Activated T-cell treated with anti-CD3 and anti-CD28 coated beads for 48 hours (primary cell): ENCODE data around the gene CDC37L1.

Experiments
- DNase-seq: peaks from one replicate; pipeline ENCODE4 v3.0.0-alpha.2; 2020; ENCODE audit warnings: low read depth

Gene CDC37L1

DNA sequence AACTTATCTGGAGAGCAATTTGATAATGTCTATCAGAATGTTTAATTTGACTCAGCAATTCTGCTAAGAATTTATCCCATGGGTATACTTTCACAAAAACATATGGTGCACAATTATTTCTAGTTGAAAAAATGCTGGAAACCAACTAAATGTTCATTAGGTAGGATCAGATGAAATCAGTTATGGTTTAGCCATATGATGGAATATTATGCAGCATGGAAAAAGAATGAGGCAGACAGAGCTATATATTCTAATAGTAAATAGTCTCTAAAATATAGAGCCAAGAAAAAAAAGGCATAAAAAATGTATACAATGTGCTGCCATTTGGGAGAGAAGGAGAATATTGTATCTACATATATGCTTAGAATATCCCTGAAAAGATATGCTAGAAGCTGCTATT, 9.5 kb upstream of the CDC37L1 start:
- no peak for DNase-seq

DNA sequence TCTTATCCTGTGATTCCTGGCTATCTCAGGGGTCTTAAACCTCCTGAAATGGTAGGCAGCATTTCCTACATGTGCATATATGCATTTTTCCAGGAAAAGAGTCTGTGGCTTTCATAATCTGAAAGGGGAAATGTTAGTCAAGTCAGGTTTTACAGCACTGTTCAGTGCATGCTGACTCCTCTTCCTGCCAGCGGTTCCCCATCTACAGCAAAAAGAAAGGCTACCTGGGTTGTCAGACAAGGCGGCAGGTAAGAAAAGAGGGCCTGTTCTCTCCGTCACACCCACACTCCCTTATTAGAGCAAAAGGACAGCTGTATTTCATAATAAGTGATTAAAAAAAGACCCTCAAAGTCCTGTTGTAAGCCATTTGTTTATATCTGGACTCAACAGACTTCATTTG, 8.8 kb upstream of the CDC37L1 start:
- DNase-seq, result no peak

DNA sequence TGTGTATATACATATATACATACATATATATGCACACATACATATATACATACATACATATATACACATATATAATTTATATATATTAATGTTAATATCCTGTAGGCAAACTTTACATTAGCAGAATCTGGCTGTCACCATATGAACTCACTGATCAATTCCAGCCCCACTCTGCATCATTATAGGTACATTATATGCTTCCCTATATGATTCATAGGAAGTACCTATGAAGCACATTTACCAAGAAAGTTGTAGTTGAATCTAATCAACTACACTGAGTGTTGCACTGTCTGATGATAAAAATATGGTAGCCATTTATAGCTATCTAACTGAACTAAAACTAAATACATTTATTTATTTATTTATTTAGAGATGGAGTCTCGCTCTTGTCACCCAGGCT, 7.6 kb upstream of the CDC37L1 start:
- no peak for DNase-seq

DNA sequence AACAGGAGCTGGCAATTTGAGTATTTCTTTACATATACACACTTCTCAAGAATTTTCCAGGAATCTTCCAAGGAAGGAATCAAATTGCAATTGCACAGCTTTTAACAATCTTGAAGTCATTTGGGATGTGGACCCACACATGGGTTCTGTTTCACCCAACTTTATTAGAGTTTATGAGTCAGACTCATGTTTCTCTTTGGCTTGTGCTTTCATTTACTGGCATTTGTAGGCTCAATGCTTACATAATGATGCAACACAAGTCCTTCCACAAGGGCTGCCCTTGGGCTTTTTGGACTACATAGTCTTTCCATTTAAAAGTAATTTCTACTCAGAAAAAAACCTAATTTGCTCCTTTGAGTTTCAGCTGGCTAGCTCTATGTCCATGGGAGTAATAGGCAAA, 4.6 kb upstream of the CDC37L1 start:
- no peak for DNase-seq

DNA sequence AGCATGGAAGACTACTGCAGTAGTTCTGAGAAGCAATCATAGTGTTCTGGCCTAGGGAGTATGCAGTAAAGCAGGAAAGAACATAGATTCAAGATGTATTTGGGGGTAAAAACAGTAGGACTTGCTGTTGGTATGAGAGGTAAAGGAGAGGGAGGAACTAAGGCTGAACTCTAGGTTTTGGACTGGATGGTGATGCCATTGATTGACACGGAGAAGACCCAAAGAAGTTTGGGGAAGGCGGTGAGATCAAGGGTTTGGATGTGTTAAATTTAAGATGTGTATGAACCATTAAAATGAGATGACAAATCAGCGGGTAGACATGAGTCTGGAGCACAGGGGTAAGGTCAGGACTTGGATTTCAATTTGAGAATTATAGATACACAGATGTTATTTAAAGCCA, 2.0 kb upstream of the CDC37L1 start:
- no peak for DNase-seq

DNA sequence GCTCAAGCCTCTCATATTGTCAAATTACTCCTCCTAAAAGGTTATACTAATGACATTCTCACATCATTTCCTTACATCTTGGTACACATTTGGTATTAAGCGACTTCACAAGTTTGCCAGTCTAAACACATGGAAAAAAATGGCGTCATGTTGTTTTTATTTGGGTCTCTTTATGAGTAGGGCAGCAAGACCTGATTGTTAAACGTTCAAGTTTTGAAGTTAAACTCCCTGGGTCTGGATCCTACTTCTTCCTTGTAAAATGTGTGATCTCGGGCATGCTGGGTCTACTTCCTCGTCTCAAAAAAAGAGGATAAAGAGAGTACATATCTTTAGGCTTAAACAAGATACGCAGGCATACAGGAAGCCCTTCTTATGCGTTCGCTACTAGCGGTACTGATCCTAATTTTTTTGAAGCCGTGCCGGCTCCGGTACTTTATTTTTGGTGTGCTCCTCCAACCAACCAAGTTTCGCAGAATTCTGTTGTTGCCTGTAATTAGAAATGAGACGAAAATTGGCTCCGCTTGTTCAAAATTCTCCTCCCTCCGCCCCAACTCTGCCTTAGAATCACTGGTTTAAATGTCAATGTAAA, 596 bp upstream of the CDC37L1 start:
- DNase-seq, result no peak

DNA sequence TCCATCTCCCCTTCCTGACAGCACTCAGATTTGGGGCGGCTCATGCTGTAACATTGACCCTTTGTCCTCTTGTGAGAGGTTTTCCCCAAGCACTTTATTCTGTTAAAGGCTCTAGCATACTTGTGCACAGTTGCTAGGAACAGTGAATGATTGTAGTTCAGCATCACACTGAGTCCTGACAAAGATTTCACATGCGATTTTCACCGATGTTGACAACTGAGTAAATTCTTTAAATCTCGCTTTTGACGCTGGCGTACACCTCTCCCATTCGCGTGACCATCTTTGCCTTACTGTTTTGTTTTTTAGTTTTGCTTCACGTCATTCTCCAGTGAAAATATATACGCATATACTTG, 780 bp downstream of the CDC37L1 start:
- DNase-seq, result no peak

DNA sequence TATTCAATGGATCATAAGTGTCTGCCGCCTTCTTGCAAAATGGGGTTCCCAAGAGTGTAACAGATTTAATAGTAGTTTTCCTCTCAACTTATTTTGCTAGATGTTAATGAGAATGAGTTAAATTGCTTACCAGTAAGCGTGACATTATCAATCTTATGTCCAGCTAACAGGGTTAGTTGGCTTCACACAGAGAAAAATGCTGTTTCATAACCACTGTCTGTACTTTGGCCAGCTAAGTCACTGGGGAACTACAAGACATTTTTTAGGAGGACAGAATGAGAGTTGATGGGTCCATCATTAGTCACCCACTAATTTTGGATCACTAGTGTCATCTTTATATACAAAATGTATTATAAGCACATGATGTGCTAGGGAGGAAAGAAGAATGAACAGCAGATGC, 1.4 kb downstream of the CDC37L1 start:
- DNase-seq, result no peak

DNA sequence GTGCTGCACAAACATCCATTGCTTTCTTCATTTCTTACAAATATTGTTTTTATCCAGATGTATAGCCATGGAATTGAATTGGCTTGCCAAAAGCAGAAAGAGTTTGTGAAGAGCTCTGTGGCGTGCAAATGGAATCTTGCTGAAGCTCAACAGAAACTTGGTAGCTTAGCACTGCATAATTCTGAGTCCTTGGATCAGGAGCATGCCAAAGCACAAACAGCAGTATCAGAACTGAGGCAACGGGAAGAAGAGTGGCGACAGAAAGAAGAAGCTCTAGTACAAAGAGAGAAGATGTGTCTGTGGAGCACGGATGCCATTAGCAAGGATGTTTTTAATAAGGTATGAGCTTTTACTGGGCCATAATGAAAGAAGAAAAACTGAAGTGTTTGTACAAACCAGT, 5.5 kb downstream of the CDC37L1 start:
- DNase-seq, result no peak

DNA sequence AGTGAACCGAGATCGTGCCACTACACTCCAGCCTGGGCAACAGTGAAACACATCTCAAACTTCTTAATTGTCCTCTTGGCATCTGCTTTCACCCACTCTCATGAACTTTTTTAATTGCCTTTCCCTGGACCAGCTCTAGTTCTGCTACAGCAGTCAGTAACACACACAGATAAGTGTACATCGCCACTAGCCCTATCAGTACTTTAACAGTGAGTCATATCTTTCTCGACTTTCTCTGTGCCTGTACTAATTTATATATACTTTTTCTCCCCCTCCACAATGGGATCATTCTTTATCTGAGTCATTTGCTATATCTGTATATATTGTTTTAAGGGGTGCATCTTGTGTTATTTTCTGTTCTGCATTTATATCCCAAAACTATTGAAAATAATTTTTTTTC, 6.7 kb downstream of the CDC37L1 start:
- DNase-seq, result no peak

DNA sequence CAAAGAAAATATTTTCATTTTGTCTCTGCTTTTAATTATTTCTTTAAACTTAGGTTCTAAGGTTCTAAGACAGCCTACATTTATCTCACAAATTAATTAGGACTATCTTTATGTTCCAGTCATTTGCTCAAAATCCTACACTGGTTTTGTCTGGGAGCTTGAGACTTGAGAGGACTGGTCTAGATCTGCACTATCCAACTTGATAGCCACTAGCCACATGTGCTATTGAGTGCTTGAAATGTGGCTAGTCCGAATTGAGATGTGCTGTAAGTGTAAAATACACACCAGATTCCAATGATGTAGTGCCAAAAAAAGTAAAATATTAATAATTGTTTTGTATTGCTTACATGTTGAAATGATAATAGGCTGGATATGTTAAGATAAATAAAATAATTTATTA, 7.2 kb downstream of the CDC37L1 start:
- no peak for DNase-seq

DNA sequence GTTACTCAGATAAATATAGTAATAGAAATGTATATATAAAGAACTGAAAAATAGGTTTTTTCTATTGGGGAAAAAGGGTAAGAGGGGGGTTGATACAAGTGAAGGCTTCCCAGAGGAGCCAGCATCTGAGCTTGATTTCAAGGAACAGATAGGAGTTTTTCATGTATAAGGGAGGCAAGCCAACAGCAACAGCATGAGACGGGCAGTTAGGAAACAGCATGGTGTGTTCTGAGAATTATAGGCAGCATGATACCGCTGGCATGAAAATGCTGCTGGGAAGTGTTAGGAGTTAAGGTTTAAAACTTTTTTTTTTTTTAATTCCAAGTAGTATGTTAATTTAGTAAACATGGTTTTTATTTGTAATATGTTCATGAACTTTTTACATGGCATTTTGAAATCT, 9.7 kb downstream of the CDC37L1 start:
- no peak for DNase-seq

DNA sequence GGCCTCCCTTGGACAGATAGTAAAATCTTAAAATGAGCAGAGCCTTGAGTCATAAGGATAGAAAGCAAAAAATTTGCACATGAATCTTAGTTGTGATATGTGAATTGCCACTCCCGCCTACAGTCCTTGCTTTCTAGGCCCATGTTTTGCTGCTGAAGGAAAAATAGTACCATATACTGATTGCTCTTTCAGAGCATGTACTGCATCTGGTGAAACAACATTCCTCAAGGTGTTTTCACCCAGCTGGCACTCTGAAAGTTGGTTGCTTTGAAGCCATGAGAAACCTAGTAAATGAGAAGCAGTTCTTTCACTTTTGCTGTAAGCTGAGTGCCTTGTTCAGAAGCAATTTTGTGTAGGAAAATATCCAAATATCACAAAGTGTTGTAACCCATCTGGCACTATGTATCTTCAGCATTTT, 10.3 kb downstream of the CDC37L1 start:
- no peak for DNase-seq

DNA sequence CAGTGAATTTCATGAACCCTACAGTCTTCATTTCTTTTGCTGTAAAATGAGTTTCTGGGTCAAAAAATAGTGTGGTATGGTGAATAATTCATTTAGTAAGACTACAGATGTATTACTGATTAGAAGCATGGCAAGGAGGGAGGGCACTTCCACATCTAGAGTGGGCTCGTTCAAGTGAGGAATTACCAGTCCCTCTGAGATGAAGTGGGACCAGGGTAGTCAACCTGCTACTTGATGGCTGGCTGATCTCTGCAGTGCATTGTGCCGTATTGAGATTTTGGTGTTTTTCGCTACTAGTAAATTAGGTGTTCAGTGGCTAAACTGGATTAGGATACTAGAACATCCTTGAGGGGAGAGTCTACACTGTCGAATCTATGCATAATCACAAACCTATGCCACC, 10.8 kb downstream of the CDC37L1 start:
- DNase-seq, result no peak

DNA sequence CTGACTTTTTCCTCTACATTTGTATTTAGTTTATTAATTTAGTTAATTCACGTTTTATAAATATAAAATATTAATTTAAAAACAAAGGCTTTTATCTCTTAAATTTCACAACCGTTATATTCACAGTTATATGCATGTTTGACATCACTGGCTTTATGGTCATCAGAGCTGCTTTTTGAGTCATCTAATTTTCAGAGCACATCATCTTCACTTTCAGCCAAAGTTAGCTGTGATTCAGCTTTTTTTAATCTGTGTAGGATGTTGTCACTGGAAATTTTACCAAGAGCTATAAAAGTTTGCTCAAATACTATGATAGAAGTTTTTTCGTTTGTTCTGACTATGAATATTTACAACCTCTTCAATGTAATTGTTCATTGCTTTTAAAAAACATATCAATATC, 12.4 kb downstream of the CDC37L1 start:
- DNase-seq, result no peak

DNA sequence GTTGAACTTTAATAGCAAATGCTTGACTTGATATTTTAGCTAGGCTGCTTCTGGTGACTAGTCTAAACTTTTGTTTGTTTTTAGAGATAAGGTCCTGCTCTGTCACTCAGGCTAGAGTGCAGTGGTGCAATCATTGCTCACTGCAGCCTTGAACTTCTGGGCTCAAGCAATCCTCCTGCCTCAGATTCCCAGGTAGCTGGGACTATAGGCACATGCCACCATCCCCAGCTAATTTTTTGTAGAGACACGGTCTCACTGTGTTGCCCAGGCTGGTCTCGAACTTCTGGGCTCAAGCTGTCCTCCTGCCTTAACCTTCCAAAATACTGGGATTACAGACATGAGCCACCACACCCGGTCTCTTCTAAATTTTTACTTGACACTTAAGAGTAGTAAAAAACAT, 20.7 kb downstream of the CDC37L1 start:
- DNase-seq, result no peak

DNA sequence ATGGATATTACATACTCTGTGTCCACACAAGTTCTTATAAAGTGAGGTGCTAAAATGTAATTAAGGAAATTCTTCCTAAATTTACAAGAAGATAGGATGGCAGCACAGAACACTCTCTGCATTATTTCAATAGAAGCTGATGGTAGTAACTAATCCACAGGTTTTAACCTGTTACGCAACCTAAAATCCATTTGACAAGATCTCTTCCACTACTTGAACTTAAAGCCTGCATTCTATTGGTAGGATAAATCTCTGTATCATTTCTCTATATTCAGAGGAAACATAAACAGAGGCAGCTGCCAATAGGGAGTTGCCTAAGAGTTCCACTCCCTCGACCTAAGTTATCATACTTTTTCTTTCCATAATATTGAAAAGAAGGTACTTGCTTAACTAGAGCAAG, 21.6 kb downstream of the CDC37L1 start:
- no peak for DNase-seq

DNA sequence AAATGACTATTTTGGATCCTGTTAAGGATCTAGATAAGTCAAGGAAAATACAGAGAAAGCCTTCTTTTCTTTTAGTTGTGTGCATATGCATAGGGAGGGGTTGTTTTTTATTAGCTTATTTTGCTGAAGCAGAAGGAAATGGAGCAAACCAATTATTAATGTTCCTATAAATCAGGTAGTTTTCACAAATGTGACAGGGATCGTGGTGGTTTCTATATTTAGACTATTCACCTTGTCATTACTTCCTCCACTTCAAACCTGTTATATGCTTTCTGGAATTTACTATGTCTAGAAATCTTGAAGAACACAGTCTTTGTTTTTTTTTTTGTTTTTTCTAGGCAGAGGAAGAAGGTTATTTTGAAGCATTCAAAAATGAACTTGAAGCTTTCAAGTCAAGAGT, 22.2 kb downstream of the CDC37L1 start:
- no peak for DNase-seq

DNA sequence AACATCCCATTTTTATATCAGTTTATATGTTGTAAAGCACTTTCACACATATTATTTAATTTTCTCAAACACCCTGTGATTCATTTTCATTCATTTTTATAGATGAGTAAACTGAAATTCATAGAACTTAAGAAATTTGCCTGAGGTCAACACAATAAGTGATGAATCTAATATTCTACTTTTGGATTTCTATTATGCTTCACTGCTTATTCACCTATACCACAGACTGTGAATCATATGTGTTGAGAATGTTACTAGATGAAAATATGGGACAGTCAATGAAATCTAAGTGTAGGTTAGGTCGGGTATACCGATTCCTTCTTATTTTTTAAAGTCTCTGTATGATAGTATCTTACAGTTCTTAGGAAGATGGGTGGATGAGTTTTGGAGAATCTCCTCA, 24.8 kb downstream of the CDC37L1 start:
- no peak for DNase-seq

DNA sequence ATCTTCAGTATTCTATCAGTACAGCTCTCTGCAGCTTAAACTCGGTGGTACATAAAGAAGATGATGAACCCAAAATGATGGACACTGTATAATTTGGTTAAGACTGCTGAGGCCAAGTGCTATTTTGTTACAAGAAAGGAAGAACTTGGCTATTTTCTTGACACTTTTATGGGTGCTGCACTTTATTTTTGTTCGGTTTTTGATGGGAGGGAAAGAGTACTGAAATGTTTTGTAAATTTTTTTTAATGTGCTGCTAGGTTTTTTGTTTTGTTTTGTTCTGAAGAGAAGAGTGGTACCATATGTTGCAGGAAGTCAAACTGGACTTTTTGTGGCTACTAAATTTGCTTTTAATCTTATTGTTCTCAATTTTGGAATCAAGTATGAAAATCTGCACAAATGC, 26.7 kb downstream of the CDC37L1 start:
- DNase-seq, result no peak

DNA sequence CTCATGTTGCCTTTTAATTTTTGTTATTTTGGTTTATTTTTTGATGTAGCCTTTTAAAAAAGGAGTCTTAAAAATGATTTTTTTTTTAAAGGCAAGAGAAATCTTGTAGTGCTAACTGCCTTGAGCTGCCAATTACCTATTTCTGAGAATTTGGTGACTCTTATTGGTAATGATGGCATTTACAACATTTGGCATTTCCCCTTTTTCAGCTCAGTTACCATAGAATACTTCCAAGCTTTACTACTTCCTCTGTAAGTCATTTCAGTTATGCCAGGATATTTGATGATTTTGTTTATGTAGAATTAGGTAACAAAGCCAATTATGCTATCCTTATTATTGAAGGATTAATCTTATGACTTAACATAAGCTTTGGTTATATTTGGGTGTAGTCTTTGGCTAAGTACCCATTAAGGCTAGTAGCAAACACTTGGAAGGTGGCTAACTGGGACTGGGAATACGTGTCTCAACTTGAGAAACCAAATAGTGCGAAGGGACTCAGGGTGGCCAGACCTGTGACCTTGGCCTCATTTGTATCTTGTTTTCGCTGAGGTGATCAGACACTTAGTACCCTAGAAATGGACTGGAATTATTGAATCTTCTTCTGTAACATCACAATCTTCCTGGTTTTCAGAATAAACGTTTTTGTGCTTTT, 27.7 kb downstream of the CDC37L1 start:
- DNase-seq, result no peak

DNA sequence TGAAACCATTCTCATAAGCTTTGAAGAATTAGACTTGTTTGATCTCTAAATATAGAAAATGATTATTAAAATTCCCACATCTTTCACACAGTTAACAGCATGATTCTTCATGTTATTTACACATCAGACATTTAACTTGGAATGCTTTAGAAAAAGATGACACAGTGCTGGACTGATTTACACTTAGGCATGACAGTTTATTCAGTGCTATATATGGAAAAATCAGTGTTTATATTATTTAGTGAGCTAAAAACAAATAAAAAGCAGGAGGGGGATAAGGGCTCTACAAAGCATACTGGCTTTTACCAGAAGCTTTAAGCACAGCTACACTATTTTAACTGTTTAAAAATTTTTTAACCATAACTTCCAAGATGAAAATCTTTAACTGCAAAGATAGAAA, 30.0 kb downstream of the CDC37L1 start:
- DNase-seq, result no peak

DNA sequence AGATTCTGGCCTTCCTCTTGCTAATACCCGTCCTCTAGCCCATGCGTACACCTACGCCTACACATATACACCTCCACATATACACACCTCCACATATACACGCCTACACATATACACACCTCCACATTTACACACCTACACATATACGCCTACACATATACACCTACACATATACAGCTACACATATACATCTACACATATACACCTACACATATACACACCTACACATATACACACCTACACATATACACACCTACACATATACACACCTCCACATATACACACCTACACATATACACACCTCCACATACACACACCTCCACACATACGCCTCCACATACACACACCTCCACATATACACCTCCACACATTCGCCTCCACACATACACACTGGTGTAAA, 34.5 kb downstream of the CDC37L1 start:
- DNase-seq, result no peak

DNA sequence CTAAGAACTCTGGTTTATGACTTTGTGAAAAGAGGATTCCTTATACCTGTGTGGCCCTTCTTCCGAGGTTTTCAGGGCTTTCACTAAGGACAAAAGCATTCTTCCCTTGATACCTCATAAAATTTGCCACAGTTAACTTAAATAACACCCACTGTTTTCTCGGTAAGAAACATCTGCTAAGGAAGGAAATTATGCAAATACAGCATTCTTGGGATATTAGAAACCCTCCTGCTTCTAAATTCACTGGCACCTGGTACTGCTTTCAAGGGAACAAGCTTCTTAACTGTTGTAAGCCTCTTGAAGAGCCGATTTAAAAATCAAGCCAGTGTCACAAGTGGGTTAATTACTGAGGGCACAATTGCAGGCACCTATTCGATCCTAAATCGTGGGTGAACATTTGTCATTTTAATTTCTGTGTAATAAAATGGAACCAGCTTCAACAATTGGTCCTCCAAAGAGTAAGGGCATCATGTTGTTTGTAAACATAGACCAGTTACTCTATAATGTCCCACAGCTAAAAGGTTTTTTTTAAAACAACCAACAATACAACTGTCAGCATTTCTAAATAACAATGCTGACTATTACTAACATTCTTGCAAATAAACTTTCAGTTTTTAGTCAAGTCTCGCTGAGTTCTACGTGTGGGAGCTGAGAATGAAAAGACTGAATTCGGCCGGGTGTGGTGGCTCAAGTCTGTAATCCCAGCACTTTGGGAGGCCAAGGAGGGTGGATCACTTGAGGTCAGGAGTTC, 35.1 kb downstream of the CDC37L1 start:
- no peak for DNase-seq
